ENCODE measurements around the gene NLRP1. TPM values are rescaled to one million over a fixed set of nuclear protein-coding genes. Genes with fewer than 3 reads are reported as not detected.

NLRP1 gene
- total RNA-seq, 1 donor from 2014 or later = 33.2 TPM

- no peak for ATAC-seq
- Histone ChIP-seq H3K36me3 (no peaks in the 10 kb centered on the region), H3K9me3 (no peaks in the 10 kb centered on the region), H3K27ac (no peak overlapping the region), H3K27me3 (peaks cover 31% of the 10 kb centered on the region), H3K4me1 (no peaks in the 10 kb centered on the region), H3K4me3 (no peak overlapping the region)
- no peak for DNase-seq
- no peak for TF ChIP-seq CTCF (IDR thresholded peaks at IDR 0.05)
- intact Hi-C loops (cut with DNase I) = no loop called here
Measured at GRCh38 chr17:5624211-5624610, 39.9 kb upstream of the NLRP1 start.

- H3K9me3 ChIP-seq = no peaks in the 10 kb centered on the region
- H3K27ac ChIP-seq = no peak overlapping the region
- no peak for ATAC-seq
- intact Hi-C loops (cut with DNase I) = no loop called here
- TF ChIP-seq CTCF (IDR thresholded peaks at IDR 0.05) = no peak
- DNase-seq = no peak
- H3K36me3 ChIP-seq = no peaks in the 10 kb centered on the region
- no peak overlapping the region for H3K4me3 ChIP-seq
- H3K27me3 ChIP-seq = peaks cover 22% of the 10 kb centered on the region
- no peaks in the 10 kb centered on the region for H3K4me1 ChIP-seq
Measured at GRCh38 chr17:5621729-5622128, 37.4 kb upstream of the NLRP1 start.

- no peaks in the 10 kb centered on the region for H3K9me3 ChIP-seq
- DNase-seq = no peak
- H3K4me1 ChIP-seq = no peaks in the 10 kb centered on the region
- ATAC-seq = no peak
- peaks cover 22% of the 10 kb centered on the region for H3K27me3 ChIP-seq
- intact Hi-C loops (cut with DNase I) = no loop called here
- H3K36me3 ChIP-seq = no peaks in the 10 kb centered on the region
- no peak for TF ChIP-seq CTCF (IDR thresholded peaks at IDR 0.05)
- no peak overlapping the region for H3K4me3 ChIP-seq
- no peak overlapping the region for H3K27ac ChIP-seq
Measured at GRCh38 chr17:5621026-5621425, 36.7 kb upstream of the NLRP1 start.

GRCh38 chr17:5619088-5619740 is 34.9 kb upstream of the NLRP1 start:
- no peak for TF ChIP-seq CTCF (IDR thresholded peaks at IDR 0.05)
- intact Hi-C loops (cut with DNase I) = no loop called here
- Histone ChIP-seq H3K27ac (no peak overlapping the region), H3K36me3 (no peaks in the 10 kb centered on the region), H3K4me1 (no peaks in the 10 kb centered on the region), H3K27me3 (peaks cover 22% of the 10 kb centered on the region), H3K9me3 (no peaks in the 10 kb centered on the region), H3K4me3 (no peak overlapping the region)
- ATAC-seq = no peak
- DNase-seq = no peak

- Histone ChIP-seq H3K27me3 (peaks cover 22% of the 10 kb centered on the region), H3K4me1 (no peaks in the 10 kb centered on the region), H3K9me3 (no peaks in the 10 kb centered on the region), H3K4me3 (no peak overlapping the region), H3K36me3 (no peaks in the 10 kb centered on the region), H3K27ac (no peak overlapping the region)
- no peak for TF ChIP-seq CTCF (IDR thresholded peaks at IDR 0.05)
- ATAC-seq = no peak
- no peak for DNase-seq
- intact Hi-C loops (cut with DNase I) = no loop called here
Measured at GRCh38 chr17:5618476-5618875, 34.2 kb upstream of the NLRP1 start.

GRCh38 chr17:5615476-5615875 is 31.2 kb upstream of the NLRP1 start:
- intact Hi-C loops (cut with DNase I) = no loop called here
- ATAC-seq (no peak), DNase-seq (no peak)

More at GRCh38 chr17:5615476-5615875, 31.2 kb upstream of the NLRP1 start:
- Histone ChIP-seq H3K27ac (no peak overlapping the region), H3K27me3 (peaks cover 3% of the 10 kb centered on the region), H3K9me3 (no peaks in the 10 kb centered on the region), H3K36me3 (no peaks in the 10 kb centered on the region), H3K4me3 (no peak overlapping the region), H3K4me1 (no peaks in the 10 kb centered on the region)
- no peak for TF ChIP-seq CTCF (IDR thresholded peaks at IDR 0.05)

All from upper lobe of right lung (tissue), 1 donor.